HepG2 (cell line): ENCODE data around the gene OR1L4. TPM values are rescaled to one million over a fixed set of nuclear protein-coding genes. Genes with fewer than 3 reads are reported as not detected.

Source experiments
- ATAC-seq: fragments of 200-7000 bp; cut with Tn5 transposase; 3 replicates; pipeline ENCODE4 v1.9.1; 2020; ENCODE audit warnings: mild to moderate bottlenecking, moderate library complexity
- BruUV-seq: library from RNA; stranded (reverse); fragments of 400-500 nt; replicated peaks from 2 replicates; lab custom pipeline; 2021; lab: Mats Ljungman, UMichigan
- CTCF ChIA-PET: fragments of 300-600 bp; formaldehyde crosslinking; extraction: SDS; loops from one replicate; lab custom pipeline; 2021; ENCODE audit warnings: low total read pairs, inconsistent platforms, low intra/inter-chr PET ratio; lab: Yijun Ruan, JAX
- POLR2A ChIA-PET: fragments of 350-600 bp; sonication (Branson Sonifier 250); formaldehyde crosslinking; loops from one replicate; lab custom pipeline; 2020; ENCODE audit warnings: antibody characterized with exemption, inconsistent platforms; lab: Yijun Ruan, JAX
- DNase-seq: peaks from one replicate; pipeline ENCODE4 v3.0.0-alpha.2; 2015; ENCODE audit warnings: low spot score
- FAIRE-seq: peaks from 3 replicates; lab custom pipeline; 2011; peaks lifted over from hg19 to GRCh38; lab: Jason Lieb, UNC
- H2AFZ ChIP-seq: one replicate; pipeline ENCODE4 v1.6.1; 2011; ENCODE audit warnings: low read length, inconsistent platforms
- H3K27ac ChIP-seq: fragments of 300-600 bp; 3 replicates; pipeline ENCODE4 v1.8.0; 2011; ENCODE audit warnings: mixed run types, mild to moderate bottlenecking, mixed read lengths, low read length, inconsistent platforms; ENCODE audit not compliant: insufficient read depth; ENCODE audit errors: extremely low read length
- H3K27me3 ChIP-seq, 2 experiments: fragments of 200-600 bp in 1 of 2; 2 replicates in 1 of 2; 3 replicates in 1 of 2; pipeline versions ENCODE4 v1.6.0 to v1.8.0; 2011; ENCODE audit warnings: low read length in 2 of 2, mild to moderate bottlenecking in 2 of 2, moderate library complexity in 2 of 2, inconsistent platforms in 1 of 2; ENCODE audit not compliant: insufficient read depth in 2 of 2, control insufficient read depth in 1 of 2
- H3K36me3 ChIP-seq, 2 experiments: fragments of 200-600 bp in 1 of 2; replicated peaks in 1 of 2; 2 replicates in 1 of 2; 3 replicates in 1 of 2; pipeline versions ENCODE4 v1.5.1 to v1.8.0; 2011; ENCODE audit warnings: low read length in 2 of 2, inconsistent platforms in 1 of 2; ENCODE audit not compliant: insufficient read depth in 2 of 2, control insufficient read depth in 1 of 2
- H3K4me1 ChIP-seq: 2 replicates; pipeline ENCODE4 v1.5.1; 2012; ENCODE audit warnings: low read length, inconsistent platforms; ENCODE audit not compliant: insufficient read depth
- H3K4me2 ChIP-seq: 2 replicates; pipeline ENCODE4 v1.6.0; 2011; ENCODE audit warnings: low read depth, low read length, inconsistent platforms
- H3K4me3 ChIP-seq, 3 experiments: fragments of 200-600 bp in 1 of 3; sonication (generic), shearing (Covaris generic) in 1 of 3; replicated peaks in 1 of 3; 2 replicates each; pipeline ENCODE4 v1.5.1; 2011 to 2016; ENCODE audit warnings: low read length in 3 of 3, inconsistent platforms in 2 of 3, low read depth in 2 of 3, mild to moderate bottlenecking in 2 of 3, control low read depth in 1 of 3, mixed read lengths in 1 of 3; ENCODE audit not compliant: insufficient read depth in 1 of 3
- H3K79me2 ChIP-seq: one replicate; pipeline ENCODE4 v1.6.1; 2011; ENCODE audit warnings: low read length, inconsistent platforms; ENCODE audit not compliant: insufficient read depth
- H3K9ac ChIP-seq: 2 replicates; pipeline ENCODE4 v1.6.0; 2011; ENCODE audit warnings: mild to moderate bottlenecking, low read depth, low read length, inconsistent platforms; ENCODE audit not compliant: insufficient read depth
- H3K9me3 ChIP-seq: 2 replicates; pipeline ENCODE4 v1.5.1; 2012; ENCODE audit warnings: mild to moderate bottlenecking, low read length
- H4K20me1 ChIP-seq: 2 replicates; pipeline ENCODE4 v1.6.0; 2011; ENCODE audit warnings: inconsistent platforms, mild to moderate bottlenecking, low read length, moderate library complexity; ENCODE audit not compliant: insufficient read depth
- CREB1 ChIP-seq, 2 experiments: fragments of 450-650 bp in 1 of 2; IDR thresholded peaks; 2 replicates each; pipeline ENCODE4 v1.6.1; 2016 to 2017; ENCODE audit warnings: control low read depth in 1 of 2, mild to moderate bottlenecking in 1 of 2, missing compliant biosample characterization in 1 of 2, missing genetic modification characterization in 1 of 2
- NFKBIZ ChIP-seq: IDR thresholded peaks from 2 replicates; pipeline ENCODE4 v1.6.1; 2018; ENCODE audit warnings: missing genetic modification reagents, missing compliant biosample characterization
- RNF219 ChIP-seq: sonication (generic); formaldehyde crosslinking; IDR thresholded peaks from 2 replicates; pipeline ENCODE4 v1.5.0; 2020; ENCODE audit warnings: mild to moderate bottlenecking, missing genetic modification reagents
- SRSF1 ChIP-seq: fragments of 200-400 bp; formaldehyde crosslinking; optimal IDR thresholded peaks from 2 replicates; pipeline ENCODE3; 2017; ENCODE audit warnings: mild to moderate bottlenecking, low read depth, low read length, moderate library complexity
- ZNF317 ChIP-seq: sonication (generic); formaldehyde crosslinking; IDR thresholded peaks from 2 replicates; pipeline ENCODE4 v1.5.0; 2020; ENCODE audit warnings: mild to moderate bottlenecking, missing genetic modification reagents
- ZNF740 ChIP-seq: sonication (generic); formaldehyde crosslinking; IDR thresholded peaks from 2 replicates; pipeline ENCODE4 v1.4.0; 2020; ENCODE audit warnings: missing genetic modification reagents
- ZZZ3 ChIP-seq: sonication (generic); formaldehyde crosslinking; IDR thresholded peaks from 2 replicates; pipeline ENCODE4 v1.4.0; 2020; ENCODE audit warnings: missing genetic modification reagents, mild to moderate bottlenecking, borderline replicate concordance
- WGBS: methylation state at CpG from one replicate; pipeline ENCODE4 v1.1.6; 2017; ENCODE audit warnings: low lambda C conversion rate; 5-methylcytosine and 5-hydroxymethylcytosine counted together
- in situ Hi-C: cut with HindIII; loops from 2 replicates; pipeline ENCODE4 v1.10.0; 2017; ENCODE audit warnings: low pct_unique_long_range_greater_than_20kb; ENCODE audit not compliant: extremely low pct_ligation_motif_present
- intact Hi-C: fragments of 100-400 bp; cut with micrococcal nuclease; formaldehyde crosslinking; loops from one replicate; pipeline ENCODE4 v1.10.0; 2022; ENCODE audit not compliant: unreplicated experiment
- polyA plus RNA-seq, 8 experiments: library from polyadenylated mRNA; depleted of rRNA in 3 of 8; stranded (reverse) in 7 of 8; unstranded in 1 of 8; fragments of >200 nt; fragmentation: Illumina TruSeq in 4 of 8; extraction: Trizol in 4 of 8; gene quantifications; 2 replicates each; pipeline versions ENCODE4 v1.2.1 to v1.2.3, GENCODE V29; 2011 to 2016; ENCODE audit warnings: low read depth in 4 of 8, missing spikeins in 1 of 8, mixed read lengths in 1 of 8; ENCODE audit not compliant: insufficient read depth in 1 of 8
- total RNA-seq, 5 experiments: library from RNA; depleted of rRNA; stranded (reverse); fragments of >200 nt; fragmentation: Illumina TruSeq; extraction: Trizol; gene quantifications; 2 replicates each; pipeline ENCODE4 v1.2.3, GENCODE V29; 2016; ENCODE audit warnings: low read depth in 1 of 5

OR1L4 gene
- total and polyA plus RNA-seq, 2 of the 13 experiments (the other 11 are each of a cell fraction or from before 2014, with no cell fraction given) = not detected

- TF ChIP-seq NFKBIZ (CRISPR knock-in tag) = no peak
Observed at GRCh38 chr9:122742003-122742402, 18.2 kb downstream of the OR1L4 start, which contains the start of gene OR1L6 (continued).

GRCh38 chr9:122754825-122755224, 31.0 kb downstream of the OR1L4 start:
- Histone ChIP-seq H3K27me3 (0 out of 5 replicates have a peak, but pooled peaks cover 0 to 3% of the 10 kb centered on the region in 2 experiments), H3K36me3 (no peaks in the 10 kb centered on the region), H4K20me1 (no peaks in the 10 kb centered on the region), H3K9ac (no peak overlapping the region), H2AFZ (no peak overlapping the region), H3K27ac (no peak overlapping the region), H3K4me3 (no peak overlapping the region), H3K4me1 (no peaks in the 10 kb centered on the region), H3K79me2 (no peaks in the 10 kb centered on the region), H3K4me2 (no peak overlapping the region), H3K9me3 (peaks cover 12% of the 10 kb centered on the region; the same call in 1 of the 2 replicates)
- no peak for ATAC-seq
- no TSS peak for BruUV-seq
- WGBS = 1% methylated on average over 2 of the region's 2 CpGs
- in situ Hi-C loops (no loop called here), intact Hi-C loops (no loop called here)
- TF ChIP-seq CREB1 (IDR thresholded peaks at IDR 0.05) = no peak
- no peak for TF ChIP-seq CREB1 (CRISPR knock-in tag; IDR thresholded peaks at IDR 0.05)
- TF ChIP-seq RNF219 (CRISPR knock-in tag) = no peak
- peak; percentile 89 for TF ChIP-seq ZNF317 (CRISPR knock-in tag)
- no peak for TF ChIP-seq ZZZ3
- no peak for TF ChIP-seq ZNF740 (CRISPR knock-in tag)
- no peak for TF ChIP-seq SRSF1
- DNase-seq = no peak
- ChIA-PET CTCF (no interaction called here), POLR2A (no interaction called here)
- no peak for FAIRE-seq
